Measurements from ENCODE around the gene PRR12. TPM values are rescaled to one million over a fixed set of nuclear protein-coding genes. Genes with fewer than 3 reads are reported as not detected.

The PRR12 gene
- total and polyA plus RNA-seq, 7 experiments from 2014 or later, result 0.25 to 69.4 (median 51.8) TPM

DNA sequence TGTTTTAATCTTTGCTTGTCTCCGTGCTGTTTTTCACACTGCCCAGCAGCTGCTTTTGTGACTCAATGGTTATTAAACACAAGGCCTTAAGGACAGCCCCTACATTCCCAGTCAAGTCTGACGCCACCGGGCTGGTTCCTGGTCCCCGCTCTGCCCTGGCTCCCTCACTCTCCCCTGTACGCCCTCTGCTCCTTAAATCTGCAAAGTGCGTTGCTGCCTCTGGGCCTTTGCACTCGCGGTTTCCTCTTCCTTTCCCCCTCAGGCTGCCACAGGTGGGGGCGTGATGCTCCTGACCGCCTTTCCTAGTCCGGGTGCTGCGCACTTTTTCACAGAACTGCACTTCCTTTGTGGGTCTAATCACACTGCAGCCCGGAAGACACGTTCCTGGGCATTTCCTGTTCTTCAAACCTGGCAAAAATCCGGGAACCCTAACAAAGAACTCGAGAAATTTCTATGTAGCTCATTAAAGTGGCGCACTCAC, 36.2 kb upstream of the PRR12 start:
- Mint-ChIP-seq H3K27me3 (no peaks in the 10 kb centered on the region), H3K4me3 (peak overlapping the region; percentile 73 to 90 (median 82)), H3K4me1 (peaks cover 41 to 71% (median 64%) of the 10 kb centered on the region in 7 donors), H3K27ac (peak overlapping the region; percentile 93 to 100 (median 98)), H3K9me3 (peaks cover 0 to 2% (median 0%) of the 10 kb centered on the region in 11 donors), H3K36me3 (peaks cover 10 to 59% (median 35%) of the 10 kb centered on the region in 5 donors)
- POLR2A ChIA-PET, result interaction anchor here (0.6 to 19.2 kb wide), 9 partner anchors 12 to 126 kb away, joined by 3 to 687 read pairs (median 3); partner anchors contain the start of gene RPS11
- CTCF ChIA-PET, result interaction anchor here (0.6 to 10.2 kb wide), 5 partner anchors 7 to 48 kb away, joined by 3 to 231 read pairs (median 7); no protein-coding TSS in a partner anchor
- ATAC-seq (no peak), DNase-seq (peak in 7 of 9 donors; percentile 45 to 59 (median 48))
- intact Hi-C loops (cut with micrococcal nuclease), result loop anchor here in 1 of 2 donors (1.0 kb wide), 1 partner anchor 14 kb away; no protein-coding TSS in a partner anchor
- Histone ChIP-seq H3K27ac (ENCODE audit: low read depth, low read length) (peak overlapping the region; percentile 58), H3K27me3 (ENCODE audit: control insufficient read depth in 2 of 2, insufficient read depth in 2 of 2, low read length in 2 of 2) (no peaks in the 10 kb centered on the region), H3K36me3 (ENCODE audit: control insufficient read depth in 2 of 3, insufficient read depth in 3 of 3, low read length in 3 of 3) (peaks cover 8 to 40% (median 14%) of the 10 kb centered on the region in 3 experiments), H3K4me1 (ENCODE audit: control insufficient read depth in 2 of 2, insufficient read depth in 2 of 2, low read length in 2 of 2) (peaks cover 45 to 79% of the 10 kb centered on the region in 2 donors), H3K9me3 (ENCODE audit: control insufficient read depth in 2 of 3, low read length in 3 of 3) (no peaks in the 10 kb centered on the region), H3K4me3 (ENCODE audit: low read length) (peak overlapping the region; percentile 27)

DNA sequence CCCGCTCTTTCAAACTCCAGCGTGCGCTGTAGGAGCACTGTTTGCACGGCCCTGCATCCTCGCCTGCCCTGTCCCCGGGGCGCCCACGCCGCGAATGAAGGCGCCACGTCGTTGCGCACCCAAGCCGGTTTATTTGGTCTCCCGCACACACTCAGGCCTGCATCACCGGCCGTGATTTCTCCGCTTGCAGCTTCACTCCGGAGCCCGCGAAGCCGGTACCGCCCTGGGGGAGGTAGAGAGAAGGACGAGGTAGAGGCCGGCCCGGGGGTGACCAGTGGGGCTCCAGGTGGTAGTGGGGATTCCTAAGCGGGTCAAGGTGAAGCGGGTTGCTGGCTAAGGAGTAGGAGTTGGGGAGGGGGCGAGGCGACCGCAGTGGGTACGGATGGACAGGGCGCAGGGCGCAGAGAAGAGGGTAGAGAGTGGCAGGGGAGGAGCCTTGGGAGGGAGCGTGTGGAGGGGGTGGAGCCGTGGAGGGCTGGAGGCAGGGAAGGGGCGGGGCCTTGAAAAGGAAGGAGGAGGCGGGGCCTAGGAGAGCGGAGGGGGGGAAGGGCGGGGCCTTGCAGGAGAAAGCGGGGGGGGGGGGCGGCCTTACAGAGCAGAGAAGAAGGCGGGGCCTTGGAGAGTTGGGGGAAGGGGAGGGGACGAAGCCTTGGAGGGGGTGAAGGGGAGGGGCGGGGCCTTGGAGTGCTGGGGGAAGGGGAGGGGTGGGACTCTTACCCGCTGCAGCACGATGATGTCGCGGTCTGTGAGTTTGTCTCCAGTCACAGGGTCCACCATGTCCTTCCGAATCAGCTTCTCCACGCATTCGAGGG, 35.2 kb upstream of the PRR12 start:
- H3K36me3 ChIP-seq (ENCODE audit: control insufficient read depth in 2 of 3, insufficient read depth in 3 of 3, low read length in 3 of 3), result peaks cover 8 to 49% (median 14%) of the 10 kb centered on the region in 3 experiments
- peaks cover 53 to 71% of the 10 kb centered on the region in 2 donors for H3K4me1 ChIP-seq (ENCODE audit: control insufficient read depth in 2 of 2, insufficient read depth in 2 of 2, low read length in 2 of 2)
- intact Hi-C loops (cut with micrococcal nuclease), result loop anchor here (1.0 kb wide), 2 partner anchors 9 to 23 kb away; no protein-coding TSS in a partner anchor
- Mint-ChIP-seq H3K4me1 (peaks cover 48 to 75% (median 68%) of the 10 kb centered on the region in 7 donors), H3K27me3 (no peaks in the 10 kb centered on the region), H3K4me3 (peak overlapping the region; percentile 62 to 90 (median 82)), H3K27ac (peak overlapping the region; percentile 93 to 100 (median 98)), H3K36me3 (peaks cover 10 to 68% (median 44%) of the 10 kb centered on the region in 5 donors), H3K9me3 (peaks cover 0 to 2% (median 0%) of the 10 kb centered on the region in 11 donors)
- ATAC-seq, result peak; percentile 89
- ChIA-PET CTCF (interaction anchor here (0.7 to 10.2 kb wide), 4 partner anchors 11 to 49 kb away, joined by 3 to 231 read pairs (median 62); no protein-coding TSS in a partner anchor), POLR2A (interaction anchor here (0.6 to 21.0 kb wide), 8 partner anchors 4 to 58 kb away, joined by 3 to 687 read pairs (median 14); partner anchors contain the start of gene RPS11)
- H3K27ac ChIP-seq (ENCODE audit: low read depth, low read length), result peak overlapping the region; percentile 88
- H3K4me3 ChIP-seq (ENCODE audit: low read length), result peak overlapping the region; percentile 39
- no peaks in the 10 kb centered on the region for H3K9me3 ChIP-seq (ENCODE audit: control insufficient read depth in 2 of 3, low read length in 3 of 3)
- H3K27me3 ChIP-seq (ENCODE audit: control insufficient read depth in 2 of 2, insufficient read depth in 2 of 2, low read length in 2 of 2), result no peaks in the 10 kb centered on the region
- DNase-seq, result peak; percentile 59 to 94 (median 91)

DNA sequence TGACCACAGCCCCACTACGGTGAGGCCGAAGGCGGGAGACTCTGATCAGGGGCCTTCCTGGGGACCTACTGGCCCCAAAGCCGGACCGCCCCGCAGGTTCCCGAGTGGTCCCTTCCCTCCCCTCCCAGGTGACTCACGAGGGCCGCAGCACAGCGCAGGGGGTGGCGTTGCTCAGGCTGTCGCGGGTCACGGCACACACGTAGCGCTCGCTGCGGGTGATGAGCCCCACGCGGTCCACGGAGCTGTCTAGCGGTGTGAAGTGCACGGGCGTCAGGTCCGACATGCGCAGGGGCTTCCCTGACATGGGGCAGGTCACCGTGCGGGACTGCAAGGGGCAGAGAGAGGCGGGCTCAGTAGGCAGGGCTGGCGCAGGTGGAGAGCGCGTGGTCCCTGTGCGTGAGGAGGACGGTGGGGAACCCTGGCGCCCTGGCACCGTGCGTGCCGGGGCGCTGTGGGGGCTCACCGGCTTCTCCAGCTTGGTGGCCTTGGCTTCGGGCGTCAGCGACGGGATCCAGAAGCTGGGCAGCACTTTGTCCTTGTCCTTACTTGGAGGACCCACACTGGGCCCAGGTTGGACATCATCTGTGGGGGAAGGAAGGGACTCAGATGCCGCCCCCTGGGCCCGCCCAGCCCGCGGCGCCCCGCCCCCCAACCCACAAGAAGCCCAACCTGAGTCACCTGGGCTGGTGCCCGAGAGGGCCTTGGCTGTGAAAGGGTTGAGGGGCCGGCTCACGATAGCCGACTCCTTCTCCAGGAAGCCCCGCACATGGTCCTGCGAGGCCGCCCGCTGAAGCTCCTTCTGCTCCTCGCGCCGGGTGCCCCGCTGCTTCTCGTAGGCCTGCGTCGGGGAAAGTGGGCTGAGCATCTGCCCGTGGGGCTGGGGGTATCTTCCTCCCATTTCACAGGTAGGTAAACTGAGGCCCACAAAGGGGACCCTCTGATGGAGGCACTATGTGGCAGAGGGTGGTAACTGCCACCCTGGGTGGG, 34.3 kb upstream of the PRR12 start:
- Histone ChIP-seq H3K4me3 (ENCODE audit: low read length) (peak overlapping the region; percentile 55), H3K27me3 (ENCODE audit: control insufficient read depth in 2 of 2, insufficient read depth in 2 of 2, low read length in 2 of 2) (no peaks in the 10 kb centered on the region), H3K36me3 (ENCODE audit: control insufficient read depth in 2 of 3, insufficient read depth in 3 of 3, low read length in 3 of 3) (peaks cover 8 to 49% (median 14%) of the 10 kb centered on the region in 3 experiments), H3K4me1 (ENCODE audit: control insufficient read depth in 2 of 2, insufficient read depth in 2 of 2, low read length in 2 of 2) (peaks cover 62 to 71% of the 10 kb centered on the region in 2 donors), H3K27ac (ENCODE audit: low read depth, low read length) (peak overlapping the region; percentile 88), H3K9me3 (ENCODE audit: control insufficient read depth in 2 of 3, low read length in 3 of 3) (no peaks in the 10 kb centered on the region)
- ATAC-seq (peak; percentile 3), DNase-seq (peak in 4 of 9 donors; percentile 36 to 67 (median 48))
- peak overlapping the region; percentile 89 to 99 (median 97) for H3K27ac Mint-ChIP-seq
- no peaks in the 10 kb centered on the region for H3K27me3 Mint-ChIP-seq
- H3K4me1 Mint-ChIP-seq, result peaks cover 54 to 80% (median 70%) of the 10 kb centered on the region in 7 donors
- H3K9me3 Mint-ChIP-seq, result peaks cover 0 to 2% (median 0%) of the 10 kb centered on the region in 11 donors
- intact Hi-C loops (cut with micrococcal nuclease), result loop anchor here (1.0 kb wide), 2 partner anchors 9 to 23 kb away; no protein-coding TSS in a partner anchor
- CTCF ChIA-PET, result interaction anchor here (0.6 to 11.3 kb wide), 6 partner anchors 6 to 118 kb away, joined by 3 to 151 read pairs (median 16); no protein-coding TSS in a partner anchor
- H3K36me3 Mint-ChIP-seq, result peaks cover 10 to 66% (median 41%) of the 10 kb centered on the region in 5 donors
- H3K4me3 Mint-ChIP-seq, result peak overlapping the region; percentile 83 to 99 (median 94)
- POLR2A ChIA-PET, result interaction anchor here (0.8 to 21.0 kb wide), 7 partner anchors 5 to 69 kb away, joined by 3 to 687 read pairs (median 3); partner anchors contain the start of gene RPL13A

DNA sequence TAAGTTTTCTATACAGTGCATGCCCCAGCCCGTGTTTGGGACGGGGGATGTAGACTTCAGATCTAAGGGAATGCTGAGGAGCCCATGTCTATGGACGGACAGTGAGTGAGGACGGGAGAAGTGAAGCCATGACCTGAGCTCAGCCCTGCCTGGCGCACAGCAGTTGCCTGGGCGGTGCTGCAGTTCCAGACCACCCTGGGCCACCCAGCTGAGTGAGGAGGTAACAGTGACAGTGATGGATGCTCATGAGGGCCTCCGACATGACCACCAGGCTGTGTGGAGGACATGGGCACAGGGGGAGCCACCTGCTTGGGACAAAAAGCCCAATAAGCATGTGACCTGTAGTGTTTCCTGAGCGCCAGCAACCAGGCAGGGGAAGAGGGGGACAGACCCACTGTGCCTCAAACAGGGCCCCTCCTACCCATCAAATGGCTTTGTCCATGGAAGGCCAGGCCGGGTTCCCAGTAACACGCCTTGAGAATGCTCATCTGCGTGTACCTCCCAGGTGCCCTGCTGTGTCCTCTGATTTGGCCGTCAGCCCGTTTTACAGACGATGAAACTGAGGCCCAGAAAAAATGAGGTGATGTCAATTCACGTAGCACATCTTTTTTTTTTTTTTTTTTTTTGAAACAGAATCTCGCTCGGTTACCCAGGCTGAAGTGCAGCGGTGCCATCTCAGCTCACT, 33.2 kb upstream of the PRR12 start:
- intact Hi-C loops (cut with micrococcal nuclease), result no loop called here
- H3K4me3 Mint-ChIP-seq, result peak overlapping the region; percentile 83 to 99 (median 94)
- Histone ChIP-seq H3K27ac (ENCODE audit: low read depth, low read length) (peak overlapping the region; percentile 88), H3K36me3 (ENCODE audit: control insufficient read depth in 2 of 3, insufficient read depth in 3 of 3, low read length in 3 of 3) (peaks cover 8 to 49% (median 14%) of the 10 kb centered on the region in 3 experiments), H3K9me3 (ENCODE audit: control insufficient read depth in 2 of 3, low read length in 3 of 3) (no peaks in the 10 kb centered on the region), H3K4me1 (ENCODE audit: control insufficient read depth in 2 of 2, insufficient read depth in 2 of 2, low read length in 2 of 2) (peaks cover 65 to 72% of the 10 kb centered on the region in 2 donors), H3K4me3 (ENCODE audit: low read length) (peak overlapping the region; percentile 55), H3K27me3 (ENCODE audit: control insufficient read depth in 2 of 2, insufficient read depth in 2 of 2, low read length in 2 of 2) (no peaks in the 10 kb centered on the region)
- no peak for ATAC-seq
- peaks cover 10 to 64% (median 40%) of the 10 kb centered on the region in 5 donors for H3K36me3 Mint-ChIP-seq
- H3K27me3 Mint-ChIP-seq, result no peaks in the 10 kb centered on the region
- H3K27ac Mint-ChIP-seq, result peak overlapping the region; percentile 89 to 99 (median 97)
- H3K4me1 Mint-ChIP-seq, result peaks cover 49 to 79% (median 70%) of the 10 kb centered on the region in 7 donors
- peaks cover 0 to 2% (median 0%) of the 10 kb centered on the region in 11 donors for H3K9me3 Mint-ChIP-seq
- CTCF ChIA-PET, result interaction anchor here (0.6 to 11.3 kb wide), 8 partner anchors 8 to 117 kb away, joined by 3 to 151 read pairs (median 4); no protein-coding TSS in a partner anchor
- POLR2A ChIA-PET, result interaction anchor here (0.9 to 21.0 kb wide), 8 partner anchors 6 to 69 kb away, joined by 3 to 687 read pairs (median 5); no protein-coding TSS in a partner anchor
- DNase-seq, result peak in 1 of 9 donors; percentile 37

DNA sequence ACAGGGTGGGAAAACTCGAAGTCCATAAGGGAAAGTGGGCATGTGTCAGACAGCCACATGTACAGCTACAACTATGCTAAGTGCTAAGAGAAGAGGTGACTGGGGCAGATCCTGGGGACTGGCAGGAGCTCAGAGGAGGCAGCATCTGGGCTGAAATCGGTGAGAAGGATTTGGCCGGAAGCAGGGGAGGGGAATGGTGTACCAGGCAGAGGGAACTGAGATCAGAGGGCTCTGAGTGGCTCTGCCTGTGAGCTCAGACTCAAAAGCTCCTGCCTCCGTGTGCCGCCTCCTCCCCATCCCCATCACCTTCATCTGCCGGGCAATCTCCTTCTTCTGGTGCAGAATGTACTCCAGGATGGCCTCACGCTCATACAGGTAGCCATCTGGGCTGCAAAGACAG, 32.4 kb upstream of the PRR12 start:
- ATAC-seq (no peak), DNase-seq (peak in 7 of 9 donors; percentile 49 to 70 (median 64))
- Mint-ChIP-seq H3K9me3 (peaks cover 0 to 2% (median 0%) of the 10 kb centered on the region in 11 donors), H3K27ac (peak overlapping the region; percentile 91 to 99 (median 98)), H3K4me1 (peaks cover 48 to 78% (median 71%) of the 10 kb centered on the region in 7 donors), H3K4me3 (peak overlapping the region; percentile 90 to 99 (median 94)), H3K27me3 (no peaks in the 10 kb centered on the region), H3K36me3 (peaks cover 10 to 61% (median 39%) of the 10 kb centered on the region in 5 donors)
- Histone ChIP-seq H3K27me3 (ENCODE audit: control insufficient read depth in 2 of 2, insufficient read depth in 2 of 2, low read length in 2 of 2) (no peaks in the 10 kb centered on the region), H3K27ac (ENCODE audit: low read depth, low read length) (peak overlapping the region; percentile 88), H3K4me3 (ENCODE audit: low read length) (peak overlapping the region; percentile 88), H3K36me3 (ENCODE audit: control insufficient read depth in 2 of 3, insufficient read depth in 3 of 3, low read length in 3 of 3) (peaks cover 8 to 49% (median 14%) of the 10 kb centered on the region in 3 experiments), H3K9me3 (ENCODE audit: control insufficient read depth in 2 of 3, low read length in 3 of 3) (no peaks in the 10 kb centered on the region), H3K4me1 (ENCODE audit: control insufficient read depth in 2 of 2, insufficient read depth in 2 of 2, low read length in 2 of 2) (peaks cover 63 to 73% of the 10 kb centered on the region in 2 donors)
- intact Hi-C loops (cut with micrococcal nuclease), result no loop called here
- POLR2A ChIA-PET, result interaction anchor here (1.1 to 21.0 kb wide), 10 partner anchors 6 to 117 kb away, joined by 3 to 687 read pairs (median 5); partner anchors contain the start of gene RRAS
- CTCF ChIA-PET, result interaction anchor here (0.6 to 11.3 kb wide), 7 partner anchors 8 to 59 kb away, joined by 3 to 151 read pairs (median 5); no protein-coding TSS in a partner anchor

Data from naive thymus-derived CD4-positive, alpha-beta T cell (primary cell).